HepG2 (cell line): ENCODE results near the gene TSEN34. TPM values are rescaled to one million over a fixed set of nuclear protein-coding genes. Genes with fewer than 3 reads are reported as not detected.
A peak's percentile ranks its signal among the peaks of the same experiment; 100 is the strongest.

ENCODE experiments used
- ARNT2 ChIP-seq: sonication (generic); formaldehyde crosslinking; IDR thresholded peaks from 2 replicates; pipeline ENCODE4 v1.8.0; 2022; ENCODE audit warnings: mild to moderate bottlenecking, low read depth, missing genetic modification reagents, moderate library complexity
- CEBPG ChIP-seq: IDR thresholded peaks from 2 replicates; pipeline ENCODE4 v1.6.1; 2016
- FOXA3 ChIP-seq: IDR thresholded peaks from 2 replicates; pipeline ENCODE4 v1.6.1; 2016; ENCODE audit warnings: missing genetic modification reagents, missing compliant biosample characterization
- KDM2A ChIP-seq: sonication (generic); formaldehyde crosslinking; IDR thresholded peaks from 2 replicates; pipeline ENCODE4 v1.4.0; 2020; ENCODE audit warnings: low read depth, missing genetic modification reagents, borderline replicate concordance
- MAFF ChIP-seq: IDR thresholded peaks from 2 replicates; pipeline ENCODE4 v1.6.1; 2011; ENCODE audit warnings: low read depth, low read length, improper control_type of control experiment
- MEIS1 ChIP-seq: sonication (generic); formaldehyde crosslinking; IDR thresholded peaks from 2 replicates; pipeline ENCODE4 v1.9.0; 2021; ENCODE audit warnings: mild to moderate bottlenecking, missing genetic modification reagents, moderate library complexity, borderline replicate concordance
- NR0B2 ChIP-seq: sonication (generic); formaldehyde crosslinking; IDR thresholded peaks from 2 replicates; pipeline ENCODE4 v1.4.0; 2020; ENCODE audit warnings: mild to moderate bottlenecking, missing genetic modification reagents
- SALL2 ChIP-seq: sonication (generic); formaldehyde crosslinking; IDR thresholded peaks from 2 replicates; pipeline ENCODE4 v1.8.1; 2023; ENCODE audit warnings: mild to moderate bottlenecking, missing genetic modification reagents, inconsistent platforms
- THAP11 ChIP-seq: IDR thresholded peaks from 2 replicates; pipeline ENCODE4 v1.6.1; 2016; ENCODE audit warnings: missing biosample characterization, missing genetic modification reagents
- ZBTB3 ChIP-seq: sonication (generic); formaldehyde crosslinking; IDR thresholded peaks from 2 replicates; pipeline ENCODE4 v1.4.0; 2020; ENCODE audit warnings: low read depth, mild to moderate bottlenecking, moderate library complexity, missing genetic modification reagents, borderline replicate concordance
- ZBTB40 ChIP-seq, 2 experiments: fragments of 450-650 bp in 1 of 2; sonication (generic) in 1 of 2; formaldehyde crosslinking in 1 of 2; IDR thresholded peaks; 2 replicates each; pipeline versions ENCODE4 v1.6.1 to v1.8.0; 2016 to 2022; ENCODE audit warnings: antibody characterized with exemption in 1 of 2, mild to moderate bottlenecking in 1 of 2, missing genetic modification reagents in 1 of 2
- ZFP90 ChIP-seq: sonication (generic); formaldehyde crosslinking; IDR thresholded peaks from 2 replicates; pipeline ENCODE4 v1.8.0; 2022; ENCODE audit warnings: missing genetic modification reagents, mild to moderate bottlenecking, inconsistent platforms, borderline replicate concordance
- ZNF567 ChIP-seq: sonication (generic); formaldehyde crosslinking; IDR thresholded peaks from 2 replicates; pipeline ENCODE4 v1.8.1; 2023; ENCODE audit warnings: mild to moderate bottlenecking, missing genetic modification reagents, borderline replicate concordance
- ZNF577 ChIP-seq: sonication (generic); formaldehyde crosslinking; IDR thresholded peaks from 2 replicates; pipeline ENCODE4 v1.4.0; 2020; ENCODE audit warnings: mild to moderate bottlenecking, low read depth, missing genetic modification reagents, borderline replicate concordance
- ZNF766 ChIP-seq: sonication (generic); formaldehyde crosslinking; IDR thresholded peaks from 2 replicates; pipeline ENCODE4 v1.5.0; 2020; ENCODE audit warnings: missing genetic modification reagents, borderline replicate concordance
- polyA plus RNA-seq, 8 experiments: library from polyadenylated mRNA; depleted of rRNA in 3 of 8; stranded (reverse) in 7 of 8; unstranded in 1 of 8; fragments of >200 nt; fragmentation: Illumina TruSeq in 4 of 8; extraction: Trizol in 4 of 8; gene quantifications; 2 replicates each; pipeline versions ENCODE4 v1.2.1 to v1.2.3, GENCODE V29; 2011 to 2016; ENCODE audit warnings: low read depth in 4 of 8, missing spikeins in 1 of 8, mixed read lengths in 1 of 8; ENCODE audit not compliant: insufficient read depth in 1 of 8
- total RNA-seq, 5 experiments: library from RNA; depleted of rRNA; stranded (reverse); fragments of >200 nt; fragmentation: Illumina TruSeq; extraction: Trizol; gene quantifications; 2 replicates each; pipeline ENCODE4 v1.2.3, GENCODE V29; 2016; ENCODE audit warnings: low read depth in 1 of 5
- TF ChIP-seq, protein P1 (sequence below): sonication (generic); formaldehyde crosslinking; IDR thresholded peaks from 2 replicates; pipeline ENCODE4 v1.8.1; 2022; ENCODE audit warnings: mild to moderate bottlenecking, missing genetic modification reagents

TSEN34 gene
- total and polyA plus RNA-seq, 2 of the 13 experiments (the other 11 are each of a cell fraction or from before 2014, with no cell fraction given): 55.1 to 65.4 TPM

DNA sequence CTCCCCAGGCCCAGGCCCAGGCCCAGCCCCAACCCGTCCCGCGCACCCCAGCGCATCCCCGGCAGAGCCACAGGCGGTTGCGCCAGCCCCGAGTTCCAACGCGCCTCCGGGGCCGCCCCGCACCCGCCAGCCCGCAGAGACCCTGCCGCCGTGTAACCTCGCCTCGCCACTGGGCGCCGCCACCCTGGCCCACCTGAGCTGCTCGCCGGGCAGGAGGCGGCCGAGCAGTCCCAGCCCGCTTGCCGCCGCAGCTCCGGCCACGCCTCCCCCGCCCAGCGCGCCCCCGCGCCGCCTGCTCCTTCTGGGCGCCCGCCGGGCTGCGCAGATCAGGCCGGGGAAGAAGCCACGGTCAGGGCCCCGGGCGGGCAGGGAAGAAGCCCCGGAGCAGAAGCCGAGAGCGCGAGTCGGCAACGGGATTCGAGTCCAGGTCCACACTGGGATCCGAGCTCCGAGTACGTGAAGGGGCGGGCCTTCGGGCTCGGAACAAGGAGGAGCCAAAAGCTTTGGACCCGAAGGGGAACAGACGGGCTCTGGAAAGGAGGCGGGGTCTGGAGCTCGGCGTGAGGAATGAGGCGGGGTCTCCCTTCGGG is 1.9 kb upstream of the TSEN34 start, which contains the start of gene MBOAT7 (continued):
- TF ChIP-seq ZNF577: no peak
- peak; percentile 41; the same call in 1 of the 2 replicates for TF ChIP-seq ZFP90
- 0 out of 2 replicates have a peak, but pooled peaks have one; percentile 40 for TF ChIP-seq ZBTB3 (CRISPR knock-in tag)
- TF ChIP-seq, protein P1, sequence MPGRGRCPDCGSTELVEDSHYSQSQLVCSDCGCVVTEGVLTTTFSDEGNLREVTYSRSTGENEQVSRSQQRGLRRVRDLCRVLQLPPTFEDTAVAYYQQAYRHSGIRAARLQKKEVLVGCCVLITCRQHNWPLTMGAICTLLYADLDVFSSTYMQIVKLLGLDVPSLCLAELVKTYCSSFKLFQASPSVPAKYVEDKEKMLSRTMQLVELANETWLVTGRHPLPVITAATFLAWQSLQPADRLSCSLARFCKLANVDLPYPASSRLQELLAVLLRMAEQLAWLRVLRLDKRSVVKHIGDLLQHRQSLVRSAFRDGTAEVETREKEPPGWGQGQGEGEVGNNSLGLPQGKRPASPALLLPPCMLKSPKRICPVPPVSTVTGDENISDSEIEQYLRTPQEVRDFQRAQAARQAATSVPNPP (CRISPR knock-in tag): peak; percentile 49; the same call in 1 of the 2 replicates
- TF ChIP-seq ZNF567 (CRISPR knock-in tag): 0 out of 2 replicates have a peak, but pooled peaks have one; percentile 40
- TF ChIP-seq ZBTB40 (IDR thresholded peaks at IDR 0.05): no peak
- 0 out of 2 replicates have a peak, but pooled peaks have one; percentile 18 for TF ChIP-seq ZBTB40 (CRISPR knock-in tag; IDR thresholded peaks at IDR 0.05)
- TF ChIP-seq ZNF766 (CRISPR knock-in tag): no peak; the same call in 1 of the 2 replicates
- no peak for TF ChIP-seq MAFF
- TF ChIP-seq FOXA3: 0 out of 2 replicates have a peak, but pooled peaks have one; percentile 29
- TF ChIP-seq ARNT2 (CRISPR knock-in tag): peak; percentile 88
- TF ChIP-seq CEBPG (CRISPR knock-in tag): no peak
- TF ChIP-seq KDM2A: peak; percentile 30; the same call in 1 of the 2 replicates
- 0 out of 2 replicates have a peak, but pooled peaks have one; percentile 12 for TF ChIP-seq THAP11 (CRISPR knock-in tag)
- 0 out of 2 replicates have a peak, but pooled peaks have one; percentile 34 for TF ChIP-seq NR0B2 (CRISPR knock-in tag)
- no peak; the same call in 1 of the 2 replicates for TF ChIP-seq MEIS1 (CRISPR knock-in tag)
- peak; percentile 88 for TF ChIP-seq SALL2
